ENCODE data around the gene ITGB7. TPM values are rescaled to one million over a fixed set of nuclear protein-coding genes. Genes with fewer than 3 reads are reported as not detected.

The ITGB7 gene
- total and polyA plus RNA-seq, 10 of the 15 experiments (the other 5 are each of a cell fraction or from before 2014, with no cell fraction given), result 54.5 to 487 (median 252) TPM

- TF ChIP-seq BCLAF1 (IDR thresholded peaks at IDR 0.05) (no peak), BRCA1 (IDR thresholded peaks at IDR 0.05; ENCODE audit: low read depth, low read length) (no peak), RB1 (IDR thresholded peaks at IDR 0.05; ENCODE audit: borderline replicate concordance) (peak; percentile 55), SMARCA5 (IDR thresholded peaks at IDR 0.05) (peak; percentile 61; the same call in 1 of the 2 replicates), WRNIP1 (IDR thresholded peaks at IDR 0.05; ENCODE audit: borderline replicate concordance, low read depth, low read length) (no peak), ASH2L (IDR thresholded peaks at IDR 0.05; ENCODE audit: borderline replicate concordance, low read depth) (no peak), PML (IDR thresholded peaks at IDR 0.05; ENCODE audit: low read length) (peak; percentile 97), RAD21 (IDR thresholded peaks at IDR 0.05; ENCODE audit: insufficient read depth, low read depth, low read length) (no peak), EED (IDR thresholded peaks at IDR 0.05; ENCODE audit: low read depth) (peak; percentile 88), RFX5 (IDR thresholded peaks at IDR 0.05; ENCODE audit: low read depth, low read length) (no peak), IKZF2 (IDR thresholded peaks at IDR 0.05) (peak; percentile 64 to 77), MYB (IDR thresholded peaks at IDR 0.05; ENCODE audit: borderline replicate concordance, low read depth, low read length) (no peak), TCF3 (IDR thresholded peaks at IDR 0.05; ENCODE audit: borderline replicate concordance, insufficient read depth, low read depth, low read length) (peak; percentile 58; the same call in 1 of the 2 replicates), PRDM15 (CRISPR knock-in tag; IDR thresholded peaks at IDR 0.05) (no peak), ZBTB4 (CRISPR knock-in tag; IDR thresholded peaks at IDR 0.05) (no peak), SIX5 (IDR thresholded peaks at IDR 0.05; ENCODE audit: low read depth, low read length, severe bottlenecking) (no peak), FOXK2 (IDR thresholded peaks at IDR 0.05) (no peak), RAD51 (IDR thresholded peaks at IDR 0.05) (no peak), E4F1 (IDR thresholded peaks at IDR 0.05; ENCODE audit: borderline replicate concordance, partially characterized antibody) (no peak), SMC3 (IDR thresholded peaks at IDR 0.05; ENCODE audit: borderline replicate concordance, low read length) (no peak)
Observed at GRCh38 chr12:53207042-53207441, at the start of gene ITGB7 (continued).

Data from GM12878 (cell line).